SK-N-SH (cell line): Measurements from ENCODE around the gene CCDC187. TPM values are rescaled to one million over a fixed set of nuclear protein-coding genes. Genes with fewer than 3 reads are reported as not detected.

Experiments used
- CTCF ChIA-PET: fragments of 300-600, 350-600 bp; formaldehyde crosslinking; extraction: SDS; loops from one replicate; lab custom pipeline; 2021; lab: Yijun Ruan, JAX
- POLR2A ChIA-PET: fragments of 350-600 bp; sonication (Branson Sonifier 250); formaldehyde crosslinking; extraction: SDS; loops from one replicate; lab custom pipeline; 2020; ENCODE audit warnings: antibody characterized with exemption, inconsistent platforms; lab: Yijun Ruan, JAX
- DNase-seq: peaks from one replicate; pipeline ENCODE4 v3.0.0; 2012
- H2AFZ ChIP-seq: fragments of 200-600 bp; sonication (generic); 2 replicates; pipeline ENCODE4 v1.8.1; 2016; ENCODE audit warnings: antibody characterized with exemption, mild to moderate bottlenecking, low read depth
- H3F3A ChIP-seq: fragments of 200-600 bp; sonication (generic); replicated peaks from 2 replicates; pipeline ENCODE3; 2016; ENCODE audit warnings: antibody characterized with exemption, mild to moderate bottlenecking; ENCODE audit not compliant: insufficient read depth
- H3K27ac ChIP-seq, 2 experiments: fragments of 200-500 bp in 1 of 2; fragments of 200-600 bp in 1 of 2; sonication (Bioruptor generic) in 1 of 2; sonication (generic), shearing (Covaris generic) in 1 of 2; 2 replicates each; pipeline versions ENCODE4 v1.5.1 to v1.6.1; 2014 to 2016; ENCODE audit warnings: low read depth in 2 of 2, inconsistent platforms in 1 of 2, low read length in 1 of 2, mild to moderate bottlenecking in 1 of 2, mixed read lengths in 1 of 2
- H3K27me3 ChIP-seq: fragments of 200-600 bp; sonication (generic), shearing (Covaris generic); 2 replicates; pipeline ENCODE4 v1.6.1; 2016; ENCODE audit warnings: mixed run types; ENCODE audit not compliant: insufficient read depth
- H3K36me3 ChIP-seq, 2 experiments: fragments of 200-500 bp in 1 of 2; fragments of 200-600 bp in 1 of 2; sonication (Bioruptor generic) in 1 of 2; sonication (generic) in 1 of 2; replicated peaks in 1 of 2; 2 replicates each; pipeline versions ENCODE3 to v1.5.1; 2014 to 2016; ENCODE audit warnings: low read length in 1 of 2, mild to moderate bottlenecking in 1 of 2; ENCODE audit not compliant: insufficient read depth in 2 of 2, control insufficient read depth in 1 of 2
- H3K4me1 ChIP-seq, 2 experiments: fragments of 200-500 bp in 1 of 2; fragments of 200-600 bp in 1 of 2; sonication (Bioruptor generic) in 1 of 2; sonication (generic), shearing (Covaris generic) in 1 of 2; 2 replicates each; pipeline versions ENCODE4 v1.5.1 to v1.6.1; 2014 to 2016; ENCODE audit warnings: low read depth in 1 of 2, low read length in 1 of 2, mixed run types in 1 of 2; ENCODE audit not compliant: insufficient read depth in 2 of 2, control insufficient read depth in 1 of 2
- H3K4me2 ChIP-seq: fragments of 200-600 bp; sonication (generic), shearing (Covaris generic); 2 replicates; pipeline ENCODE4 v1.6.1; 2017; ENCODE audit warnings: mixed run types
- H3K4me3 ChIP-seq, 2 experiments: fragments of 200-500 bp in 1 of 2; fragments of 200-600 bp in 1 of 2; sonication (Bioruptor generic) in 1 of 2; sonication (generic), shearing (Covaris generic) in 1 of 2; 2 replicates each; pipeline versions ENCODE4 v1.5.1 to v1.8.1; 2014 to 2016; ENCODE audit warnings: low read depth in 2 of 2, inconsistent platforms in 1 of 2, low read length in 1 of 2, mild to moderate bottlenecking in 1 of 2, mixed read lengths in 1 of 2, moderate library complexity in 1 of 2
- H3K79me2 ChIP-seq: fragments of 200-600 bp; sonication (generic); 2 replicates; pipeline ENCODE4 v1.8.1; 2017; ENCODE audit warnings: mild to moderate bottlenecking; ENCODE audit not compliant: insufficient read depth
- H3K9ac ChIP-seq: fragments of 200-600 bp; sonication (generic); 2 replicates; pipeline ENCODE4 v1.6.1; 2017; ENCODE audit warnings: mixed run types
- H3K9me2 ChIP-seq: fragments of 200-600 bp; sonication (generic); 2 replicates; pipeline ENCODE4 v1.6.1; 2017; ENCODE audit warnings: mixed run types
- H3K9me3 ChIP-seq: fragments of 200-600 bp; sonication (generic); 2 replicates; pipeline ENCODE4 v1.6.1; 2017; ENCODE audit warnings: mixed run types, mild to moderate bottlenecking, moderate library complexity
- H4K20me1 ChIP-seq: fragments of 200-600 bp; sonication (generic); 2 replicates; pipeline ENCODE4 v1.6.1; 2017; ENCODE audit warnings: mild to moderate bottlenecking, mixed run types; ENCODE audit not compliant: insufficient read depth
- CHD2 ChIP-seq: fragments of 150-350 bp; IDR thresholded peaks from 2 replicates; pipeline ENCODE4 v1.6.1; 2018; ENCODE audit warnings: low read length; ENCODE audit not compliant: partially characterized antibody
- CTCF ChIP-seq: fragments of 200-600 bp; sonication (generic); IDR thresholded peaks from 2 replicates; pipeline ENCODE4 v1.6.1; 2017; ENCODE audit warnings: antibody characterized with exemption, mild to moderate bottlenecking, moderate library complexity
- ELF1 ChIP-seq: IDR thresholded peaks from 2 replicates; pipeline ENCODE4 v1.4.0; 2012
- EP300 ChIP-seq, 2 experiments: IDR thresholded peaks; 2 replicates each; pipeline versions ENCODE4 v1.4.0 to v1.6.1; 2012; ENCODE audit warnings: borderline replicate concordance in 1 of 2, low read depth in 1 of 2, low read length in 1 of 2
- EZH2phosphoT487 ChIP-seq: fragments of 200-600 bp; sonication (generic); IDR thresholded peaks from 2 replicates; pipeline ENCODE4 v1.6.1; 2017; ENCODE audit warnings: low read depth, mixed run types, mild to moderate bottlenecking, antibody characterized with exemption, moderate library complexity, borderline replicate concordance
- GATA2 ChIP-seq: sonication (generic); formaldehyde crosslinking; IDR thresholded peaks from 2 replicates; pipeline ENCODE4 v1.5.0; 2020; ENCODE audit warnings: mild to moderate bottlenecking, missing genetic modification reagents
- JUND ChIP-seq: IDR thresholded peaks from 2 replicates; pipeline ENCODE4 v1.4.0; 2012
- MEF2A ChIP-seq: IDR thresholded peaks from 2 replicates; pipeline ENCODE4 v1.4.0; 2012; ENCODE audit warnings: low read depth, borderline replicate concordance
- NFIC ChIP-seq: IDR thresholded peaks from 2 replicates; pipeline ENCODE4 v1.4.0; 2012; ENCODE audit warnings: borderline replicate concordance
- REST ChIP-seq: IDR thresholded peaks from 2 replicates; pipeline ENCODE4 v1.6.1; 2012; ENCODE audit warnings: mild to moderate bottlenecking, low read depth, low read length, moderate library complexity
- RFX5 ChIP-seq: IDR thresholded peaks from 2 replicates; pipeline ENCODE4 v1.6.1; 2012; ENCODE audit warnings: mild to moderate bottlenecking, improper control_type of control experiment, low read length
- TAF1 ChIP-seq: IDR thresholded peaks from 2 replicates; pipeline ENCODE4 v1.6.1; 2012; ENCODE audit warnings: low read depth, mild to moderate bottlenecking, low read length, moderate library complexity, borderline replicate concordance
- USF1 ChIP-seq: IDR thresholded peaks from 2 replicates; pipeline ENCODE4 v1.4.0; 2012; ENCODE audit warnings: low read depth, borderline replicate concordance
- WGBS: methylation state at CpG from one replicate; pipeline ENCODE4 v1.1.6; 2017; ENCODE audit warnings: low lambda C conversion rate; 5-methylcytosine and 5-hydroxymethylcytosine counted together
- polyA plus RNA-seq, 3 experiments: library from polyadenylated mRNA; depleted of rRNA; stranded (reverse); fragments of >200 nt; gene quantifications; 2 replicates each; pipeline ENCODE4 v1.2.3, GENCODE V29; 2012

Gene CCDC187
- polyA plus RNA-seq, 1 of the 3 experiments (the other 2 are of a cell fraction) = not detected

DNA sequence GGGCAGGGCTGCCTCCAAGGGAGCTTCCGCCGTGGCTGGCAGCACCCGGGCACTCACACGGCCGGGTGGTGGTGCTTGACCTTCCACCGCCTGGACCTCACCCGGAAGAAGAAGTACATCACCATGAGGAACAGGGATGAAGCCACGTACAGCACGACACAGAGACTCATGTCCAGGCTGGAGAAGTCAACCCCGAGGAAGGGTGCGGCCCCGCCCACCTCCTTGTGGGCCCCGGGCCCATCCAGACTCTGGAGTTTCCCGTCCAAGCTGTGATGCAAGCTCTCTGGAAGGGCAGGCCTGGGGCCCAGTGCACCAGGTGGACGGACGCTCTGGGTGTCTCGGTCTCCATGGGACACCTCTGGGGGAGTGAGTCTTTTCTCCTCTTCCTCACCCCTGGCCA lies 95.2 kb downstream of the CCDC187 start:
- H3F3A ChIP-seq = no peaks in the 10 kb centered on the region
- no peak for TF ChIP-seq MEF2A
- TF ChIP-seq CHD2 = no peak
- no peak for TF ChIP-seq RFX5
- TF ChIP-seq EZH2phosphoT487 = no peak
- TF ChIP-seq CTCF = no peak
- no peak for TF ChIP-seq USF1
- TF ChIP-seq EP300 (IDR thresholded peaks at IDR 0.05; ENCODE audit: borderline replicate concordance in 1 of 2, low read depth in 1 of 2, low read length in 1 of 2) = no peak
- no peak for TF ChIP-seq JUND
- TF ChIP-seq REST = no peak
- TF ChIP-seq NFIC = no peak
- no peak for TF ChIP-seq TAF1
- no peak for TF ChIP-seq ELF1
- no peak for TF ChIP-seq GATA2
- DNase-seq = no peak
- CTCF ChIA-PET = interaction anchor here (0.8 to 4.8 kb wide), 3 partner anchors 10 to 38 kb away, joined by 3 to 32 read pairs (median 16); no protein-coding TSS in a partner anchor
- POLR2A ChIA-PET = no interaction called here
- no peak overlapping the region for H2AFZ ChIP-seq
- no peak overlapping the region for H3K27ac ChIP-seq
- no peaks in the 10 kb centered on the region for H3K9me3 ChIP-seq
- H3K27me3 ChIP-seq = peaks cover 4% of the 10 kb centered on the region; the same call in 1 of the 2 replicates
- no peak overlapping the region for H3K9ac ChIP-seq
- no peak overlapping the region for H3K4me3 ChIP-seq
- H3K4me1 ChIP-seq = peaks cover 0 to 9% of the 10 kb centered on the region in 2 experiments; a peak in 1 of 4 replicates
- WGBS = 96% methylated on average over 16 of the region's 17 CpGs
- H3K79me2 ChIP-seq = no peaks in the 10 kb centered on the region
- peaks cover 23% of the 10 kb centered on the region for H4K20me1 ChIP-seq
- H3K36me3 ChIP-seq = peaks cover 0 to 15% of the 10 kb centered on the region in 2 experiments
- no peak overlapping the region for H3K4me2 ChIP-seq
- no peaks in the 10 kb centered on the region for H3K9me2 ChIP-seq
